ENCODE data around the gene PIAS4.

GRCh38 chr19:4080473-4080872 lies 72.9 kb downstream of the PIAS4 start:
- TF ChIP-seq POLR2AphosphoS5 (IDR thresholded peaks at IDR 0.05; ENCODE audit: low read length) = no peak
- TF ChIP-seq BRCA1 (IDR thresholded peaks at IDR 0.05; ENCODE audit: low read depth, low read length) = no peak
- no peak for TF ChIP-seq BCL11A (IDR thresholded peaks at IDR 0.05; ENCODE audit: low read depth, low read length)
- no peak for TF ChIP-seq MXI1 (IDR thresholded peaks at IDR 0.05; ENCODE audit: low read depth, low read length)
